A673 (cell line): Measurements from ENCODE around the gene GPR61. TPM values are rescaled to one million over a fixed set of nuclear protein-coding genes. Genes with fewer than 3 reads are reported as not detected.

Source experiments
- BruUV-seq: library from RNA; stranded (reverse); fragments of 400-500 nt; replicated peaks from 2 replicates; lab custom pipeline; 2021; lab: Mats Ljungman, UMichigan
- CTCF ChIA-PET: fragments of 300-600 bp; sonication (Branson Sonifier 250); formaldehyde crosslinking; loops from one replicate; lab custom pipeline; 2022; ENCODE audit warnings: antibody characterized with exemption; lab: Charles Lee
- POLR2A ChIA-PET: fragments of 300-600 bp; sonication (Branson Sonifier 250); formaldehyde crosslinking; loops from one replicate; lab custom pipeline; 2022; ENCODE audit warnings: antibody characterized with exemption; ENCODE audit not compliant: low non-redundant PET; lab: Charles Lee
- DNase-seq: peaks from one replicate; pipeline ENCODE4 v3.0.0-alpha.2; 2015; ENCODE audit warnings: low spot score
- H3K27ac ChIP-seq: fragments of 200-600 bp; sonication (generic); 2 replicates; pipeline ENCODE4 v1.5.1; 2016; ENCODE audit warnings: mixed run types, low read depth, mild to moderate bottlenecking, mixed read lengths, antibody characterized with exemption, low read length; ENCODE audit not compliant: poor library complexity, severe bottlenecking
- H3K27me3 ChIP-seq: fragments of 200-600 bp; sonication (generic); replicated peaks from 2 replicates; pipeline ENCODE4 v1.6.1; 2017; ENCODE audit warnings: mixed run types, low read depth, mild to moderate bottlenecking, mixed read lengths, antibody characterized with exemption, low read length; ENCODE audit not compliant: insufficient read depth, poor library complexity
- H3K36me3 ChIP-seq: fragments of 200-600 bp; sonication (generic); 2 replicates; pipeline ENCODE4 v1.6.1; 2016; ENCODE audit warnings: mixed run types, mild to moderate bottlenecking, mixed read lengths, antibody characterized with exemption, low read length; ENCODE audit not compliant: insufficient read depth, poor library complexity, severe bottlenecking
- H3K4me1 ChIP-seq: fragments of 200-600 bp; sonication (generic); 2 replicates; pipeline ENCODE4 v1.6.1; 2017; ENCODE audit warnings: mixed run types, mild to moderate bottlenecking, mixed read lengths, antibody characterized with exemption, low read length; ENCODE audit not compliant: insufficient read depth, poor library complexity, severe bottlenecking
- H3K4me3 ChIP-seq: fragments of 200-600 bp; sonication (generic); 2 replicates; pipeline ENCODE4 v1.5.1; 2016; ENCODE audit warnings: low read depth, mixed run types, mild to moderate bottlenecking, mixed read lengths, low read length; ENCODE audit not compliant: poor library complexity, severe bottlenecking
- H3K9me3 ChIP-seq: fragments of 200-600 bp; sonication (generic); 2 replicates; pipeline ENCODE4 v1.6.1; 2016; ENCODE audit warnings: mixed run types, low read depth, mild to moderate bottlenecking, mixed read lengths, antibody characterized with exemption, low read length; ENCODE audit not compliant: poor library complexity, severe bottlenecking
- EZH2 ChIP-seq: fragments of 200-600 bp; sonication (generic); IDR thresholded peaks from 2 replicates; pipeline ENCODE4 v1.6.1; 2017; ENCODE audit warnings: borderline replicate concordance, low read depth, mild to moderate bottlenecking, mixed read lengths, antibody characterized with exemption, low read length; ENCODE audit not compliant: poor library complexity, severe bottlenecking
- intact Hi-C: fragments of 100-400 bp; cut with micrococcal nuclease; formaldehyde crosslinking; loops from one replicate; pipeline ENCODE4 v1.10.0; 2022; ENCODE audit not compliant: unreplicated experiment
- total RNA-seq: library from RNA; stranded (reverse); gene quantifications from 2 replicates; pipeline ENCODE4 v1.2.3, GENCODE V29; 2021
- TF ChIP-seq, protein P1 (sequence below): fragments of 300-800, 200-600 bp; sonication (generic); conservative IDR thresholded peaks from 2 replicates; pipeline ENCODE4 v1.5.1; 2017; ENCODE audit warnings: low read depth, mild to moderate bottlenecking, antibody characterized with exemption, low read length, moderate library complexity, mixed read lengths

Gene GPR61
- total RNA-seq, 1 experiment from 2014 or later = not detected

DNA sequence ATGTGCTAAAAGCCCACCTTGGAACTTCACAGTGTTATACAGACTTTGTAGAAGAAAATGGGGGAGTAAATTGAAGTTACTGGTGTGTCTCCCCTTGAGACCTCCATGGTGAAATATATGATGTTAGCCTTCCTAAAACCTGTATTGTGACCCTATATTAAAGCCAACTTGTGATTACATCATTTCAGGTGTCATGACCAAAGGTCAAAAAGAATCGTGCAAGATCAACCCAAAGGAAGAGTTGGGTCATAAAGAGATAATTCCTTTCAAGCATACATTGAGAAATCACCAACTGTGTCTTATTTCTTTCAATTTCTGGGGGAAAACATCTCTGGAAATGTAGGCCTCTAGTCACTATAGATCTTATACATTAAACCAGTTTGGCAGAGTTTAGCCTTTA is 45.1 kb downstream of the GPR61 start:
- BruUV-seq = TSS peak; percentile 2
- CTCF ChIA-PET = no interaction called here
- H3K9me3 ChIP-seq = no peaks in the 10 kb centered on the region
- POLR2A ChIA-PET = no interaction called here
- peaks cover 77% of the 10 kb centered on the region for H3K36me3 ChIP-seq
- no peak overlapping the region for H3K4me3 ChIP-seq
- H3K4me1 ChIP-seq = no peaks in the 10 kb centered on the region
- H3K27ac ChIP-seq = no peak overlapping the region
- TF ChIP-seq, protein P1, sequence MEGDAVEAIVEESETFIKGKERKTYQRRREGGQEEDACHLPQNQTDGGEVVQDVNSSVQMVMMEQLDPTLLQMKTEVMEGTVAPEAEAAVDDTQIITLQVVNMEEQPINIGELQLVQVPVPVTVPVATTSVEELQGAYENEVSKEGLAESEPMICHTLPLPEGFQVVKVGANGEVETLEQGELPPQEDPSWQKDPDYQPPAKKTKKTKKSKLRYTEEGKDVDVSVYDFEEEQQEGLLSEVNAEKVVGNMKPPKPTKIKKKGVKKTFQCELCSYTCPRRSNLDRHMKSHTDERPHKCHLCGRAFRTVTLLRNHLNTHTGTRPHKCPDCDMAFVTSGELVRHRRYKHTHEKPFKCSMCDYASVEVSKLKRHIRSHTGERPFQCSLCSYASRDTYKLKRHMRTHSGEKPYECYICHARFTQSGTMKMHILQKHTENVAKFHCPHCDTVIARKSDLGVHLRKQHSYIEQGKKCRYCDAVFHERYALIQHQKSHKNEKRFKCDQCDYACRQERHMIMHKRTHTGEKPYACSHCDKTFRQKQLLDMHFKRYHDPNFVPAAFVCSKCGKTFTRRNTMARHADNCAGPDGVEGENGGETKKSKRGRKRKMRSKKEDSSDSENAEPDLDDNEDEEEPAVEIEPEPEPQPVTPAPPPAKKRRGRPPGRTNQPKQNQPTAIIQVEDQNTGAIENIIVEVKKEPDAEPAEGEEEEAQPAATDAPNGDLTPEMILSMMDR = no peak
- TF ChIP-seq EZH2 = no peak
- no peaks in the 10 kb centered on the region for H3K27me3 ChIP-seq
- DNase-seq = no peak
- intact Hi-C loops = no loop called here

GRCh38 chr1:109586055-109586454 is 46.4 kb downstream of the GPR61 start:
- CTCF ChIA-PET = no interaction called here
- H3K36me3 ChIP-seq = peaks cover 78% of the 10 kb centered on the region
- intact Hi-C loops = no loop called here
- no TSS peak for BruUV-seq
- no peak overlapping the region for H3K27ac ChIP-seq
- no peak overlapping the region for H3K4me3 ChIP-seq
- TF ChIP-seq EZH2 = no peak
- TF ChIP-seq, protein P1 = no peak
- no peaks in the 10 kb centered on the region for H3K9me3 ChIP-seq
- POLR2A ChIA-PET = no interaction called here
- no peaks in the 10 kb centered on the region for H3K4me1 ChIP-seq
- no peak for DNase-seq
- H3K27me3 ChIP-seq = no peaks in the 10 kb centered on the region

DNA sequence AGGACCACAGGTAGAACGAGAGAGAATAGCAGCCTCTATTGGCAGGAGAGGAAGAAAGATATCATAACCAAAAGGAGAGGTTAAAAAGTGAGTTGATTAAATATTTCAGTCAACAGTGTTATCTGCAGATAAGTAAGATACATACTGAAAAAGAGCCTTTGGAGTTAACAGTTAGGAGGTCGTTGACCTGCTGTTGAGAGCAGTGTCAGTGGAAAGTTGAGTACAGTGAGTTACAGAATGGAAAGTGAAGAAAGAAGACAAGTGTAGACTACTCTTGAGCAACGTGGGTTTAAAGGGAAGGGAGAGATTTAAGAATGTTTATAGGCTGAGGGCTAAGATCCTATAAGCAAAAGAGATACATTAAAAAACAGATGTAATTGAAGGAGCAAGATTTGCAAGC is 49.5 kb downstream of the GPR61 start:
- CTCF ChIA-PET = no interaction called here
- H3K4me3 ChIP-seq = no peak overlapping the region
- BruUV-seq = no TSS peak

More for the DNA sequence above, 49.5 kb downstream of the GPR61 start:
- Histone ChIP-seq H3K36me3 (peaks cover 83% of the 10 kb centered on the region), H3K9me3 (no peaks in the 10 kb centered on the region), H3K27me3 (no peaks in the 10 kb centered on the region), H3K27ac (no peak overlapping the region), H3K4me1 (no peaks in the 10 kb centered on the region)
- no peak for TF ChIP-seq EZH2
- TF ChIP-seq, protein P1 = no peak
- no peak for DNase-seq
- intact Hi-C loops = no loop called here
- POLR2A ChIA-PET = no interaction called here
